Esophagus squamous epithelium (tissue), 4 donors: Measurements from ENCODE around the gene CELSR1.

Experiments
- POLR2A ChIP-seq, 4 donors: fragments of 450-650 bp; IDR thresholded peaks; one replicate each; pipeline ENCODE4 v1.6.1; 2017; ENCODE audit warnings: antibody characterized with exemption in 4 of 4, mild to moderate bottlenecking in 4 of 4, moderate library complexity in 3 of 4
- TF ChIP-seq, protein P1 (sequence below), 6 experiments: fragments of 450-650 bp in 4 of 6; fragments of 200-600 bp in 2 of 6; sonication (generic) in 2 of 6; IDR thresholded peaks; one replicate each; pipeline ENCODE4 v1.5.1; 2016 to 2019; ENCODE audit warnings: antibody characterized with exemption in 6 of 6, mild to moderate bottlenecking in 4 of 6, moderate library complexity in 4 of 6

DNA sequence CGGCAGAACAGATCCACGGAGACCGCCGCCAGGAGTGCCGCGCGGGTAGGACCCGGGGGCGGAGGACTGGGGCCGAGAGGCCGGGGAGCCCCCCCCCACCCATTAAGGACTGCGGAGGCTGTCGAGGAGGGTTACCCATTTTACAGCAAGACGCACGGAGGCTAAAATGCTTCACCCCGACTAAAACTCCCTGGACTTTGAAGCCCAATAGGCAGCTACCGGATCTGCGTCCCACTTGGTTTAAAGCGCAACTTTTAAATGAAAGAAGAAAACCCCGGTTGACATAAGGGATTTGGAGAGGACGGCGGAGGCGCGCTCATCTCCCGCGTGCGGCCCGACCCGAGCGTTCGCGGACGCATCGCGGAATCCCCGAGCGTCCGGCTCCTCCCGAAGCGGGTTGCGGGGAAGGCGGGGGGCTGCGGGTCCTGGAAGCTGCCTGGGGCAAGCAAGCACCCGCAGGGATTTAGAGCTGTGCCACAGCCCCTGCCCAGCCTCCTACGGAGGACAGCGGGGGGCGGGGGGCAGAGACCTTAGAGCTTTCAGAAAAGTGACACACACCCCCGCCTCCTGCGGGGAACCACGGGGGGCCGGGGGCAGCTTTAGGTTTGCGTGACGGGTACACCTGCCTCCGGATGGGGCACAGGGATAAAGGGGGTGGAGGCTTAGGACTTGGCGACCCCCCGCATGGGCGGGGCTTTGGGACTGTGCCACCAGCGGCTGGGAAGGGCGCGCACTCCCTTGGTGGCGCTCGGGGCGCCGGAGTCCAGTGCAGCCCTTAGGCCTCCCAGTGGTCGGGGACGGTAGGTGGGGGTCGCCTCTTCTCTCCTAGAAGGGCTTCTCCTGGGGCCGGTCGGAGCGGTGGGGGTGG lies 760 bp upstream of the CELSR1 start:
- TF ChIP-seq, protein P1, sequence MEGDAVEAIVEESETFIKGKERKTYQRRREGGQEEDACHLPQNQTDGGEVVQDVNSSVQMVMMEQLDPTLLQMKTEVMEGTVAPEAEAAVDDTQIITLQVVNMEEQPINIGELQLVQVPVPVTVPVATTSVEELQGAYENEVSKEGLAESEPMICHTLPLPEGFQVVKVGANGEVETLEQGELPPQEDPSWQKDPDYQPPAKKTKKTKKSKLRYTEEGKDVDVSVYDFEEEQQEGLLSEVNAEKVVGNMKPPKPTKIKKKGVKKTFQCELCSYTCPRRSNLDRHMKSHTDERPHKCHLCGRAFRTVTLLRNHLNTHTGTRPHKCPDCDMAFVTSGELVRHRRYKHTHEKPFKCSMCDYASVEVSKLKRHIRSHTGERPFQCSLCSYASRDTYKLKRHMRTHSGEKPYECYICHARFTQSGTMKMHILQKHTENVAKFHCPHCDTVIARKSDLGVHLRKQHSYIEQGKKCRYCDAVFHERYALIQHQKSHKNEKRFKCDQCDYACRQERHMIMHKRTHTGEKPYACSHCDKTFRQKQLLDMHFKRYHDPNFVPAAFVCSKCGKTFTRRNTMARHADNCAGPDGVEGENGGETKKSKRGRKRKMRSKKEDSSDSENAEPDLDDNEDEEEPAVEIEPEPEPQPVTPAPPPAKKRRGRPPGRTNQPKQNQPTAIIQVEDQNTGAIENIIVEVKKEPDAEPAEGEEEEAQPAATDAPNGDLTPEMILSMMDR (IDR thresholded peaks at IDR 0.05): peak in 1 of 6 experiments; percentile 13
- peak in 1 of 4 donors; percentile 17 for TF ChIP-seq POLR2A (IDR thresholded peaks at IDR 0.05)
